Measurements from ENCODE around the gene DHRS2.
"Not testable (repeated sequence)": the region's sequence is repeated elsewhere in the genome, so short reads cannot be mapped to it uniquely, and the experiment has no call there.

The DHRS2 gene, protein sequence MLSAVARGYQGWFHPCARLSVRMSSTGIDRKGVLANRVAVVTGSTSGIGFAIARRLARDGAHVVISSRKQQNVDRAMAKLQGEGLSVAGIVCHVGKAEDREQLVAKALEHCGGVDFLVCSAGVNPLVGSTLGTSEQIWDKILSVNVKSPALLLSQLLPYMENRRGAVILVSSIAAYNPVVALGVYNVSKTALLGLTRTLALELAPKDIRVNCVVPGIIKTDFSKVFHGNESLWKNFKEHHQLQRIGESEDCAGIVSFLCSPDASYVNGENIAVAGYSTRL

GRCh38 chr14:23636317-23637211 lies at the start of gene DHRS2:
Gene DHRS2 (plus strand): TSS chr14:23636364. CDS start chr14:23638865, 2,501 bp downstream.
- no peak for DNase-seq (ENCODE audit: low read depth)

- DNase-seq (ENCODE audit: low read depth): peak; percentile 43
Observed at GRCh38 chr14:23588884-23589598, 47.1 kb upstream of the DHRS2 start.

GRCh38 chr14:23589606-23590005 lies 46.6 kb upstream of the DHRS2 start:
- DNase-seq (ENCODE audit: low read depth): no peak

DNA sequence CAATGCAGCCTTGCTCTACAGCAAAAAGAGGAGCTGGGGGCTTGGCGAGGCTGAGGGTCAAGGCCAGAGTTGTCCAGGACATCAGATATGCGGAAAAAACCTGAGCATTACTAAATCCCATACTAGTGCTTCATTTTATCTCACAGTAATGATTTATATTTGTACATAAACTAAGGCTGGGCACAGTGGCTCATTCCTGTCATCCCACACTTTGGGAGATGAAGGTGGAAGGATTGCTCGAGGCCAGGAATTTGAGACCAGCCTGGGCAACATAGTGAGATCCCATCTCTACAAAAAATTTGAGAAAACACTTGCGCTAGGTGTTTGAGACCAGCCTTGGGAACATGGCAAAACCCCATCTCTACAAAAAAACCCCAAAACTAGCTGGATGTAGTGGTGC lies 46.0 kb upstream of the DHRS2 start:
- DNase-seq (ENCODE audit: low read depth): no peak

DNA sequence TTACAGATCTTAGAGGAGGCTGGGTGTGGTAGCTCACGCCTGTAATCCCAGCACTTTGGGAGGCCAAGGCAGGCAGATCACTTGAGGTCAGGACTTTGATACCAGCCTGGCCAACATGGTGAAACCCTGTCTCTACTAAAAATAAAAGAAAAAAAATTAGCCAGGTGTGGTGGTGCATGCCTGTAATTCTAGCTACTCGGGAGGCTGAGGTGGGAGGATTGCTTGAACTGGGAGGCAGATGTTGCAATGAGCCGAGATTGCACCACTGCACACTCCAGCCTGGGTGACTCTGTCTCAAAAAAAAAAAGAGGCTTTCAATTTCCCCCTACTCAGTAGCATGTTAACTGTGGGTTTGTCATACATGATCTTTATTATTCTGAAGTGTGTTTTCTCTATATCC lies 42.0 kb upstream of the DHRS2 start:
- not testable (repeated sequence) for DNase-seq (ENCODE audit: low read depth)

DNA sequence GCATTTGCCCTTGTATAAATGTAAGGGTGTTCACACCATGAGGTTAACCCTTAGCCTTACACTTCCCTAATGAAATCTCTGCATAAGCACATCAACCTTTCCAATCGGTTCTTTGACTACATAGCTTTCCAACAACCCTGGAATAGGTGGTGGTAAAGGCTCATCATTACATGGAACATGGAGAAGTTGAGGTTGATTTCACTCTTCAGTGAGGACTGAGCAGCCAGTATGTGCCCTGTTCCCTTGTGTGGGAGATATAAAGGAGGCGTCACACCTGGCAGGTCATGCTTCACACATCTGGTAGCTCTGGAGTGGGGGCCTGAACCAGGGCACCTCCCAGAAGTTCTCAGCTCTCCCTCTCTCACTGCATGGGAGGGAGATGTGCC lies 35.8 kb upstream of the DHRS2 start:
- no peak for DNase-seq (ENCODE audit: low read depth)

DNA sequence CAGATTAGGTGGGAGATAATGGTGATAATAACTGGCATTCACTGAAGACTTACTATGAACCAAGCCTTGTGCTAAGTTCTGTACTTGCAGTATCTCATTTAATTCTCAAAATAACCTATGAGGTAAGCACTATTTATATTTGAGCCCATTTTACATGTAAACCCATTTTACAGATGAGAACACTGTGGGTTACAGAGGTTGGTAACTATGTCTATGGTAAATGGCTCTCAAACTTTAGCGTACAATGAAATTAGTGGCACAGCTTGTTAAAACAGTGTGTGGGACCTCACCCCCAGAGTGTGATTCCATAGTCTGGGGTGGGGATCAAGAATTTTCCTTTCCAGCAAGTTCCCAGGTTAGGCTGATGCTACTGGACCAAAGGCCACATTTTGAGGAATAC lies 35.4 kb upstream of the DHRS2 start:
- no peak for DNase-seq (ENCODE audit: low read depth)

GRCh38 chr14:23601424-23601823 lies 34.7 kb upstream of the DHRS2 start:
- no peak for DNase-seq (ENCODE audit: low read depth)

DNA sequence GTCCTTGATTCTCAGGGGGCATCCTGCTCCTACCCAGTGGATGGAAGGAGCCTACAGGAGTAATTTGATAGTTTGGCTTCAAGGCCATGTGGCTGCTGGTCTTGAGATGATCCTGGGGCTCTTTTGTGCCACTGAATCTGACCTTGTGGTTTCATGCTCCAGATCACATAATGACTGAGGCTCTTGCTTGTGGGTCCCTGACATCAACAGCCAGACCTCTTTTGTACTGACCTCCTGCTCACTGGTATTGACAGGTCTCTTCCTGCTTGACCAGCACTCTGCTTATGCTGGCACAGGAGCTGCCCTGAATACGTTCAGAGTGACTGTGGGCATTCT lies 34.4 kb upstream of the DHRS2 start:
- no peak for DNase-seq (ENCODE audit: low read depth)

DNA sequence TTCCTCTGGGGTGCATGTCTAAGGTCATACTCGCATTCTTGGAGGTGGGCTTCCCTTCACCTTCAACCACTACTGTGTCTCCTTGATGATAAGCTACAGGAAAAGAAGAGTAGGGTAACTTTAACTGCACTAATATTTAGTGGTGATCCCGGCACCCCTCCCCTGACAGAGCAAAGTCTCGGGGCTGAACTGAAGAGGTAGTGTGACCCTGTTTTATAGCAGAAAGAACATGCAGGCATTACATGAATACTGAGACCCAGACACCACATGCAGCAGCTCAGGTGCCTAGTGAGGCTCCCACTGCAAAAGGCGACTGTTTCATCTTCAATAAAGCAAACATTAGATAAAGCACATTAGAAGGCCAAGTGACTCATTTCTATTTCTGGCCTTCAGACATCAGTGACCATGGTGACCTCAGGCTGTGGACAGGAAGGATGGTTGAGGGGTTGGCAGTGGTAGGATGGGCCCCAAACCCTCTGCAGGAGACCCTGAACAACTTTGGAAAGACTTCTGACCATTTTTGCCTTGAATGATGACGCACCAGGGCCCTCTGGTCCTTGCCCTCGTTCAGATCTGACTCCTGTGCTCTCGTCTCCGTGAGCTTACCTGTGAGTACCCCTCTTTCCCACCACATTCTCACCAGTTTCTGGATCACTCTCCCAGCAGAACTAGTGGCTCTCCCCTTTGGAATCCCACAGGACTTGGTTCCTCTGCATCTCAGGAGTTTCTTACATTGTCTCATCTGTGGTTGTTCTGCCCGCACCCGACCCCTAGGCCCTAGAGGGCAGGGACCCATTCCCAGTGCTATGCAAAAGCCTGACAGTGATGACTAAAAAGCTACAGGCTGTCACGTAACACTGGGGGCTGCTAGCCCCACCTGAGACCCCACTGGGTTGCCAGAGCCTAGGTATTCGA lies 33.7 kb upstream of the DHRS2 start:
- DNase-seq (ENCODE audit: low read depth): no peak

- DNase-seq (ENCODE audit: low read depth): no peak
Observed at GRCh38 chr14:23603103-23603502, 33.1 kb upstream of the DHRS2 start.

DNA sequence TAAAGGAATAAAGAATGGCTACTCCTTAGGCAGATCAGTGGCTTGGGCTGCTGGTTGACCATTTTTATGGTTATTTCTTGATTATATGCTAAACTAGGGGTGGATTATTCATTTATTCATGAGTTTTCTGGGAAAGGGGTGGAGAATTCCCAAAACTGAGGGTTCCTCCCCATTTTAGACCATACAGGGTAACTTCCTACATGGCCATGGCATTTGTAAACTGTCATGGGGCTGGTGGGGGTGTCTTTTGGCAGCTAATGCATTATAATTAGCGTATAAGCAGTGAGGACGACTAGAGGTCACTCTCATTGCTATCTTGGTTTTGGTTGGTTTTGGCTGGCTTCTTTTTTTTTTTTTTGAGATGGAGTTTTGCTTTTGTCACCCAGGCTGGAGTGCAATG lies 32.0 kb upstream of the DHRS2 start:
- DNase-seq (ENCODE audit: low read depth): no peak

GRCh38 chr14:23604675-23605170 lies 31.4 kb upstream of the DHRS2 start:
- no peak for DNase-seq (ENCODE audit: low read depth)

- DNase-seq (ENCODE audit: low read depth): no peak
Observed at GRCh38 chr14:23605931-23606585, 30.1 kb upstream of the DHRS2 start.

DNA sequence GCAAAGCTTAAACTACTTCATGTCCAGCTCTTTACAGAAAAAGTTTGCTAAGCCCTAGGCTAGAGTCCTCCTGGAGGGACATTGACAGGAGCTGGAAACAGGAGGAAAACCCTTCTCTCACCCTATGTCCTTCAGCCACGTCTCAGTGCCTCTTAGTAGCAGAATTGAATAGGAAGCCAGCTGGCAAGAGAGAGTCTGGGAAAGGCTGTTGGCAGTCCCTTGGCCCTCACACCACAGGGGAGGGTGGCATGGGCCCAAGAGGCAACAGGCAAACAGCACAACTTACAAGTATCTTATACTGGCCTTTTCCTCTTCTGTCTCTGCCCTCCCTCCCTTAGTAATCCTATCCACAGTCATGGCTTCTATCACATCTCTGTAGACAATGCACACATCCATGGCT lies 27.7 kb upstream of the DHRS2 start:
- no peak for DNase-seq (ENCODE audit: low read depth)

DNA sequence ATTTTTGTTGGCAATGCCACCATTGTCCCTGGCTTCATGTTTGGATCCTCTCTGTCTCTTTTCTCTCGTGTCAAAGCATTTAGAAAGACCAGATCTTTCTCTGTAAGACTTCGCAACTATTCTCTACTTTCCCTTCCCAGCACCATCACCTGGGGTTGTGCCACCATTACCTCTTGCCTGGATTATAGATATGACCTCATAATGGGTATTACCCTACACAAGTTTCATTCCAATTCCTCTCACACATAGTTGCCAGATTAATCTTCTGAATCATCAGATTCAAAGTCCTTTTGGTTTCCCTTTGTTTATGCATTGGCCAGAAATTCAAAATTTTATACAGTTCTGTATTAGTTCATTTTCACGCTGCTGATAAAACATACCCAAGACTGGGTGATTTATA lies 27.2 kb upstream of the DHRS2 start:
- no peak for DNase-seq (ENCODE audit: low read depth)

- not testable (repeated sequence) for DNase-seq (ENCODE audit: low read depth)
Observed at GRCh38 chr14:23609411-23610089, 26.6 kb upstream of the DHRS2 start.

DNA sequence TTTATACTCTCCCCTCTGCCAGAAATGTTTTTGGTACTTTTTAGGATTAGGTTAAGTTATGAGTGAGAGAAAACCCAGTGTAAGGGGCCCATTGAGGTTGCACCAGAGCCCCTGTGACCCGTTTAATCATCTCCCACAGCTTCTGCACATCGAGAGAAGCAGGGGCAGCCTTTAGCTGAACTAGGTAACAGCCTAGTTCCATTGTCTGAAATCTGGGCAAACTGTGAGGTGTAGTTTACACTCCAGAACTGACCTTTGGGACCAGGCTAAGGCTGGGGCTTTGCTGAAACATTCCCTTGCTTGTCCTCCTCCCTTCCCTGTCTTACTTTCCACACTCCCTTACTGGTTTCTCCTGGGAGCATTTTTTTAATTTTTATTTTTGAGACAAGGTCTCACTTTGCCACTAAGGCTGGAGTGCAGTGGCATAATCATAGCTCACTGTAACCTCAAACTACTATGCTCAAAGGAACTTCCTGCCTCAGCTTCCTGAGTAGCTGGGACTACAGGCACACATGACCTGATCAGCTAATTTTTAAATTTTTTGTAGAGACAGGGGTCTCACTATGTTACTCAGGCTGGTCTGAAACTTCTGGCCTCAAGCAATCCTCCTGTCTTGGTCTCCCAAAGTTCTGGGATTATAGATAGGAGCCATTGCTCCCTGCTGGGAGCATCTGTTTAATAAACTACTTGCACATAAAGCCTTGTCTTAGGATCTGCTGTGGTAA lies 25.9 kb upstream of the DHRS2 start:
- DNase-seq (ENCODE audit: low read depth): no peak

DNA sequence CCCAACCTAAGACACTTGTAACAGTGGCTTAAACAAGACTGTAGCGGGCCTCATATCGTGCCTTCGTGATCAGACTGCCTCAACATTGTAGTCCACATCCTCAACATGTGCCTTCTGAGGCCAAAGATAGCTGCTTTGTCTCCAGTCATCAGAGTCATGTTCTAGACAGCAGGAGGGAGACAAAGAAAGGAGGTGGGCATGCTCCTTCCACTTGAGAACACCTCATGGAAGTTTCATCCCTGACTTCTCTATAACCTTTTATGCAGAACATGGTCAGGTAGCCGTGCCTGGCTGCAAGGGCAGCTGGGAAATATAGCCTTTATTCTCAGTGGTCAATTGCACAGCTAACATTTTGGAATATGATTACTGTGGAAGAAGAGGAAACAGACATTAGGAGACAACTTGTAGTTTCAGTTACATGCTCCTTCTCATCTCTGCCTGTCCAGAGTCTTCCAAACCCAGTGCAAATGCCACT lies 25.3 kb upstream of the DHRS2 start:
- DNase-seq (ENCODE audit: low read depth): no peak

GRCh38 chr14:23612354-23612732 lies 23.8 kb upstream of the DHRS2 start:
- no peak for DNase-seq (ENCODE audit: low read depth)

Measured in stimulated activated CD8-positive, alpha-beta memory T cell treated with anti-CD3 and anti-CD28 coated beads, Interleukin-15, amount 100 ng/mL, for 24 hours (primary cell).